Activated T-helper 1 cell treated with anti-CD3 and anti-CD28 coated beads, Interleukin-12 subunit alpha, Interleukin-12 subunit beta, Interleukin-2, Interleukin-4 antibody, amounts not matched to agents 30 ng/mL and 10 ng/mL and 1 ng/mL, durations not matched to agents 14 hours and 24 hours and 36 hours (primary cell): ENCODE results near the gene ATP9B. TPM values are rescaled to one million over a fixed set of nuclear protein-coding genes. Genes with fewer than 3 reads are reported as not detected.
"Not testable (repeated sequence)": the region's sequence is repeated elsewhere in the genome, so short reads cannot be mapped to it uniquely, and the experiment has no call there.

ENCODE experiments used
- DNase-seq: peaks from one replicate; pipeline ENCODE4 v3.0.0; 2021; ENCODE audit warnings: low spot score
- H3K27ac Mint-ChIP-seq: one replicate; pipeline ENCODE4 v1.8.0; 2021; ENCODE audit warnings: mild to moderate bottlenecking, mixed read lengths
- H3K27me3 Mint-ChIP-seq: one replicate; pipeline ENCODE4 v1.8.0; 2022; ENCODE audit warnings: mild to moderate bottlenecking, moderate library complexity, mixed read lengths; ENCODE audit not compliant: insufficient read depth
- H3K36me3 Mint-ChIP-seq: one replicate; pipeline ENCODE4 v1.8.0; 2021; ENCODE audit warnings: low read depth, mixed read lengths
- H3K4me1 Mint-ChIP-seq: one replicate; pipeline ENCODE4 v1.8.0; 2021; ENCODE audit warnings: low read depth, mixed read lengths
- H3K4me3 Mint-ChIP-seq: one replicate; pipeline ENCODE4 v1.8.0; 2021; ENCODE audit warnings: mild to moderate bottlenecking, moderate library complexity, mixed read lengths
- H3K9me3 Mint-ChIP-seq: one replicate; pipeline ENCODE4 v1.8.0; 2021; ENCODE audit warnings: mixed read lengths
- intact Hi-C: fragments of 100-400 bp; cut with micrococcal nuclease; formaldehyde crosslinking; loops from one replicate; pipeline ENCODE4 v1.15.1; 2024
- total RNA-seq: library from RNA; stranded (reverse); gene quantifications from 2 replicates; pipeline ENCODE4 v1.2.3, GENCODE V29; 2022

ATP9B gene
- total RNA-seq, 1 donor from 2014 or later, result 26.1 TPM

DNA sequence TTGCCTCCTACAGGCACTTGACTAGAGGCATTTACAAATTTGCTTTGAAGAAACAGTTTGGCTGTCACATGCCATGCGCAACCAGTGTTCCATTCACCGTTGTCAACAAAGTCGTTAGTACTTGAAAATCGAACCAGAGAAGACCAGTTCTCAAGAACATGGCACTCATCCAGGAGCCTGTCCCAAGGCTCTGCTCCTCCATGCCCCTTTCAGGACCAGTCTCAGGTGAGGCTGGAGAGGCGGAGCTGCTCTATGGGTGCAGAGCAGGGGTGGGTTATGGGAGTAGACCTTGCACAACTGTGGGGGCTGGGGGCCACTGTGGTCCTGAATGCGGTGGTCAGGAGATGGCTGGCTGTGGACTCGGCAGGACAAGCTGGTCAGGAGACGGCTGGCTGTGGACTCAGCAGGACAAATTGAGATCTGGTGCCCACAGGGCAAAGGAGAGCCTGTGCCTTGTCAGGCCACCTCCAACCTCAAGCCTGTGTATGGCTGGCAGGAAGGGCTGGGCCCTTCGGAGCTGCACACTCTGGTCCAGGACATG lies 12.3 kb upstream of the ATP9B start:
- no peak overlapping the region for H3K27ac Mint-ChIP-seq
- intact Hi-C loops, result no loop called here

DNA sequence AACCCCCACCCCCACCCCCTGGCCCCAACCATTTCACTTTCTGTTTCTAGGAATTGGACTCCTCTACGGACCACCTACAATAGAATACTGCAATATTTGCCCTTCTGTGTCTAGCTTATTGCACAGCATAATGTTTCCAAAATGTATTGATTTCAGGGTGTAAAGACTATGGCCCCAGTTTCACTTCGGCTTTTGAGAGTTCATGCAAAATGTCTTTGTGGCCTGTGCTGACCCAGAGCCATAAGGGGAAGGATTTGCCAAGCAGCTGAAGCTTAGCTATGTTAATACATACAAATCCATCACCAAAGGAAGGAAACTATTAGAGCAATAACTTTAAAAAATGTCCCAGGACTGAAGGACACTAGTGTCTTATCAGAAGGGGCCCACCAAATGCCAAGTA lies 11.2 kb upstream of the ATP9B start:
- no peak for DNase-seq
- intact Hi-C loops, result no loop called here
- Mint-ChIP-seq H3K9me3 (no peaks in the 10 kb centered on the region), H3K4me1 (no peaks in the 10 kb centered on the region), H3K27ac (no peak overlapping the region), H3K4me3 (no peak overlapping the region), H3K36me3 (no peaks in the 10 kb centered on the region), H3K27me3 (peaks cover 4% of the 10 kb centered on the region)

More for the DNA sequence above, 12.3 kb upstream of the ATP9B start:
- H3K4me3 Mint-ChIP-seq, result no peak overlapping the region
- no peaks in the 10 kb centered on the region for H3K36me3 Mint-ChIP-seq
- peaks cover 3% of the 10 kb centered on the region for H3K27me3 Mint-ChIP-seq
- no peak for DNase-seq
- no peaks in the 10 kb centered on the region for H3K9me3 Mint-ChIP-seq
- no peaks in the 10 kb centered on the region for H3K4me1 Mint-ChIP-seq

DNA sequence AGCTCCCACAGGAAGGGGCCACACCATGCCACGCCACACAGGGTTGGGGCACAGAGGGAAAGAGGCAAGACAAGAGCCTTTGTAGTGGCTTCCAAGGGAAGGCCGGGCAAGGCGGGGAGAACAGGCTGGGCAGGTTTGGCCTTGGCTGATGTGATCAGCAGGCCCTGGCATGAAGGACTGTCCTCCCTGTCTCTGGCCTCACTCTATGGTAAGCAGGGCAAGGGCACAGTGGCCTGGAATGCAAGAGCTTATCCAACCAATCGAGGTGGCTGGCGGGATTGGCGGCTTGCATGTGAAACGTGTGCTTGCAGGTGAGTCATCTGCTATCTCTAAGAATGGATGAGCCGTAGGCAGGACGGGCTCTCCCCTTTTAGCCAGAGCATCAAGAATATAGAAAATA lies 6.4 kb upstream of the ATP9B start:
- peaks cover 24% of the 10 kb centered on the region for H3K9me3 Mint-ChIP-seq
- H3K4me1 Mint-ChIP-seq, result peaks cover 13% of the 10 kb centered on the region
- peaks cover 11% of the 10 kb centered on the region for H3K27me3 Mint-ChIP-seq
- no peak overlapping the region for H3K27ac Mint-ChIP-seq
- H3K4me3 Mint-ChIP-seq, result no peak overlapping the region
- intact Hi-C loops, result no loop called here
- no peak for DNase-seq
- H3K36me3 Mint-ChIP-seq, result peaks cover 23% of the 10 kb centered on the region

DNA sequence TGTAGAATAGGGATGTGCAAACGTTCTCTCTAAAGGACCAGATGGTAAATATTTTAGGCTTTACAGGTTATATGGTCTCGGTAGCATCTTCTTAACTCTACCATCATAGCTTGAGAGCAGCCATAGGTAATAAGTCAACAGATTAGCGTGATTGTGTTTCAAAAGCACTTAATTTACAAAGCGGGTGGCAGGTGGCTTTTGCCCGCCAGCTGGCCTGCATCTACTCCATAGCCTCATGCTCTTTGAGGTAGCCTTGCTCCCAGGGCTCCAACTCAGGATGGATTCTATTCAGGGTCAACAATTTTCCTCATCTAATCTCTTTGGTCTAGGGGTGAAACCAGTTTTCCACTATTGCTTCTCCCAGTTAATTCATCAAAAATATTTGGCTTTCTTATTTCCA lies 5.0 kb upstream of the ATP9B start:
- intact Hi-C loops, result no loop called here
- DNase-seq, result no peak
- peaks cover 11% of the 10 kb centered on the region for H3K27me3 Mint-ChIP-seq
- H3K4me3 Mint-ChIP-seq, result no peak overlapping the region
- H3K4me1 Mint-ChIP-seq, result peaks cover 18% of the 10 kb centered on the region
- H3K9me3 Mint-ChIP-seq, result peaks cover 24% of the 10 kb centered on the region
- H3K36me3 Mint-ChIP-seq, result peaks cover 23% of the 10 kb centered on the region
- no peak overlapping the region for H3K27ac Mint-ChIP-seq

DNA sequence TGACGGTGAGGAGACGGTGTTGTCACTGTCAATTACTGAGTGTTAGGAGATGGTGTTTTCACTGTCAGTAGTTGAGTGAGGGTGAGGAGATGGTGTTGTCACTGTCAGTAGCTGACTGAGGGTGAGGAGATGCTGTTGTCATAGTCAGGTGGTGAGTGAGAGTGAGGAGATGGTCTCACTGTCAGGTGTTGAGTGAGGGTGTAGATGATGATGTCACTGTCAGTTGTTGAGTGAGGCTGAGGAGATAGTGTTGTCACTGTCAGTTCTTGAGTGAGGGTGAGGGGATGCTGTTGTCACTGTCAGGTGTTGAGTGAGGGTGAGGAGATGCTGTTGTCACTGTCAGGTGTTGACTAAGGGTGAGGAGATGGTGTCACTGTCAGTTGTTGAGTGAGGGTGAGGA lies 3.4 kb upstream of the ATP9B start:
- Mint-ChIP-seq H3K27ac (no peak overlapping the region), H3K4me1 (peaks cover 23% of the 10 kb centered on the region), H3K27me3 (peaks cover 11% of the 10 kb centered on the region), H3K36me3 (peaks cover 23% of the 10 kb centered on the region), H3K9me3 (peaks cover 24% of the 10 kb centered on the region), H3K4me3 (peak overlapping the region; percentile 4)
- DNase-seq, result no peak
- intact Hi-C loops, result loop anchor here (5.0 kb wide), 2 partner anchors 136 to 456 kb away; no protein-coding TSS in a partner anchor

DNA sequence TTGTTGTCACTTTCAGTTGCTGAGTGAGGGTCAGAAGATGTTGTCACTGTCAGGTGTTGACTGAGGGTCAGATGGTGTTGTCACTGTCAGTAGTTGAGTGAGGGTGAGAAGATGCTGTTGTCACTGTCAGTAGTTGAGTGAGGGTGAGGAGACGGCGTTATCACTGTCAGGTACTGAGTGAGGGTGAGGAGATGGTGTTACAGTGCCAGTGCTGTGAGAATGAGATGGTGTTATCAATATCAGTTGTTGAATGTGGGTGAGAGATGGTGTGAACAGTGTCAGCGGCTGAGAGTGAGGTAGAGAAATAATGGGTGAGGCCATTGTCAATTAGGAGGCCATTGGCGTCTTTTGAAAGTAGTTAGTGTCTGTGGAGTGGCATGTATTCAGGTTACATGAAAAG lies 1.6 kb upstream of the ATP9B start:
- Mint-ChIP-seq H3K9me3 (peaks cover 30% of the 10 kb centered on the region), H3K4me1 (peaks cover 34% of the 10 kb centered on the region), H3K27me3 (peaks cover 10% of the 10 kb centered on the region), H3K27ac (peak overlapping the region; percentile 98), H3K36me3 (peaks cover 25% of the 10 kb centered on the region), H3K4me3 (peak overlapping the region; percentile 89)
- no peak for DNase-seq
- intact Hi-C loops, result loop anchor here (2.0 to 5.0 kb wide), 4 partner anchors 135 to 455 kb away; partner anchors contain the start of gene NFATC1

DNA sequence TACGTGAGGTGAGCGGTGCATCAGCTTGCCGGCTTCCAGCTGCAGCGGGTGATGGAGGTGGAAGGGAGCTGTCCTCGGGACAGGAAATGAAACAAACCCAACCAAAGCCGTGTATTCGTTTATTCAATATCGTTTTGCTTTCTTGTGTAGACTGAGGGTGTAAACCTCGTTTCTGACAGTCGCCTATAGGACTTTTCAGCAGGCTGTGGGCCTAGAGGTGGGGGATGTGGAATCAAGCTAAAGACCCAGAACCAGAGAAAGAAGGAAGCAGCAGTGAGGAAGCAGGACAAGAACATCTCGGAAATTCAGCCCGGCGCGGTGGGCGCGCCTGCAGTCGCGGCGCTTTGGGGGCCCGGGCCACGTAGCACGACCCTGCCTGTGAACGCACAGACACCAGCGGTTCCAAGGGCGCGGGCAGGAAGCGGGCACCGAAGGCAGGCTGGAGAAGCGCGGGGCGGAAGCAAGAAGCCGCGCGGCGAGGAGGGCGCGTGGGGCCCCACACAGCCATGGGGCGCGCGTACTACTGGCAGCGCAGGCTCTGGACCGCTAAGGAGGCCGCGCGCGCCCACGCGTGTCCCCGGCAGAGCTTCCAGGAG lies 755 bp upstream of the ATP9B start:
- peak overlapping the region; percentile 98 for H3K27ac Mint-ChIP-seq
- peaks cover 34% of the 10 kb centered on the region for H3K4me1 Mint-ChIP-seq
- H3K4me3 Mint-ChIP-seq, result peak overlapping the region; percentile 89
- intact Hi-C loops, result loop anchor here (2.0 to 5.0 kb wide), 4 partner anchors 134 to 454 kb away; partner anchors contain the start of gene NFATC1
- peaks cover 25% of the 10 kb centered on the region for H3K36me3 Mint-ChIP-seq
- peaks cover 30% of the 10 kb centered on the region for H3K9me3 Mint-ChIP-seq
- DNase-seq, result no peak
- peaks cover 9% of the 10 kb centered on the region for H3K27me3 Mint-ChIP-seq

DNA sequence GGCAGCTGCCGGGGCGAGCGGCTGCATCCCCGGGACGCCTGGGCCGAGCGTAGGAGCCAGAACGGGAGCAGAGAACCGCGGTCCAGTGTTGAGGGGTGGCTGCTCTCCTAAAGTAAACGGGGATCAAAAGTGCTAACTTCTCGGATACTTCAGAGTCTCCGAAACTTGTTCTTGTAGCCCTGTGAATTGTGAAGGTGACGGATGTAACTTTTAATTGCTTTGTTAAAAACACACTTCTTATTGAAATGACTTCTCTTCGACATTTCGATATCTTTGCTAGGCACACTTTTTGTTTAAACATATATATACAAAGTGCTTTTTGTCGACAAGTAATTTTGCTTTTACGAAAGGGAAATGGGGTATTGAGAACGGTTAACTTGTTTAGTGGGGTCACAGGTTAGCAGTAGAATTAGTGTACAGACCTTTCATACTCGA lies 540 bp downstream of the ATP9B start:
- H3K27me3 Mint-ChIP-seq, result peaks cover 8% of the 10 kb centered on the region
- intact Hi-C loops, result loop anchor here (1.0 to 5.0 kb wide), 6 partner anchors 87 to 610 kb away; partner anchors contain the start of genes CTDP1 and NFATC1
- peaks cover 44% of the 10 kb centered on the region for H3K4me1 Mint-ChIP-seq
- no peak for DNase-seq
- peaks cover 32% of the 10 kb centered on the region for H3K36me3 Mint-ChIP-seq
- H3K9me3 Mint-ChIP-seq, result peaks cover 30% of the 10 kb centered on the region
- peak overlapping the region; percentile 87 for H3K4me3 Mint-ChIP-seq
- peak overlapping the region; percentile 74 for H3K27ac Mint-ChIP-seq

DNA sequence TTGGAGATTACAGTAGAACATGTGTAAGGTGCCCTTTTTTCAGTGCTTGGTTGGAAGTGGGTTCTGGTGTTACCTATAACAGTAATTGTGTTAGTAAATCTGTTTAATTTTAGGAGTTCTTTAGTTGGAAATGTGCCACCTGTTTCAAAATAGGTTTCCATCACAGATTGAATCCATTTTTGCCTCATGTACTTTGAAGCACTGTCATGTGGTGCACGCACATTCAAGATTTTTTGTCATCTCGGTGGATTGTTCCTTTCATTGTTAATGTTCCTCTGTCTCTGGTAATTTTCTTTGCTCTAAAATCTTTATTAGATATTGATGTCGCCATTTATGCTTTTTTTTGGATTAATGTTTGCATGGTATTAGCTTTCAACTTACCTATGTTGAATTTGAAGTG lies 1.3 kb downstream of the ATP9B start:
- Mint-ChIP-seq H3K27ac (peak overlapping the region; percentile 64), H3K27me3 (peaks cover 7% of the 10 kb centered on the region), H3K4me1 (peaks cover 48% of the 10 kb centered on the region), H3K9me3 (peaks cover 29% of the 10 kb centered on the region), H3K4me3 (peak overlapping the region; percentile 87), H3K36me3 (peaks cover 31% of the 10 kb centered on the region)
- intact Hi-C loops, result no loop called here
- no peak for DNase-seq

DNA sequence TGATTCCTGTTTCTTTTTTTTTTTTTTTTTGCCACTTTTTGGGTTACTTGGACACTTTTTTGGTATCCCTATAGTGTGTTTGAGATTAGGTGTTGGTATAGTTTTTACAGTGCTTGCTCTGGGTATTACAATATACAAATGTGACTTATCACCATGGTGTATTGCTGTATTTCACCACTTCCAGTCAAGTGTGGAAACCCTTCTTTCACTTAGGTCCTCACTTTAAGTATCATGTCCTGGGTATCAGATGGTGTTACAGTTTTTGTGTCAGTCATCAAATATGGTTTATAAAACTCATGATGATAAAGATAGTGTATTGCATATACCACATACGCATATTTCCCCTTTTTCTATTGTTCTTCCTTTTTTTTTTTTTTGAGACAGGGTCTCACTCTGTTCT lies 1.8 kb downstream of the ATP9B start:
- intact Hi-C loops, result no loop called here
- Mint-ChIP-seq H3K4me3 (peak overlapping the region; percentile 87), H3K4me1 (peaks cover 50% of the 10 kb centered on the region), H3K27me3 (peaks cover 3% of the 10 kb centered on the region), H3K36me3 (peaks cover 26% of the 10 kb centered on the region), H3K9me3 (peaks cover 24% of the 10 kb centered on the region), H3K27ac (peak overlapping the region; percentile 64)
- DNase-seq, result no peak

DNA sequence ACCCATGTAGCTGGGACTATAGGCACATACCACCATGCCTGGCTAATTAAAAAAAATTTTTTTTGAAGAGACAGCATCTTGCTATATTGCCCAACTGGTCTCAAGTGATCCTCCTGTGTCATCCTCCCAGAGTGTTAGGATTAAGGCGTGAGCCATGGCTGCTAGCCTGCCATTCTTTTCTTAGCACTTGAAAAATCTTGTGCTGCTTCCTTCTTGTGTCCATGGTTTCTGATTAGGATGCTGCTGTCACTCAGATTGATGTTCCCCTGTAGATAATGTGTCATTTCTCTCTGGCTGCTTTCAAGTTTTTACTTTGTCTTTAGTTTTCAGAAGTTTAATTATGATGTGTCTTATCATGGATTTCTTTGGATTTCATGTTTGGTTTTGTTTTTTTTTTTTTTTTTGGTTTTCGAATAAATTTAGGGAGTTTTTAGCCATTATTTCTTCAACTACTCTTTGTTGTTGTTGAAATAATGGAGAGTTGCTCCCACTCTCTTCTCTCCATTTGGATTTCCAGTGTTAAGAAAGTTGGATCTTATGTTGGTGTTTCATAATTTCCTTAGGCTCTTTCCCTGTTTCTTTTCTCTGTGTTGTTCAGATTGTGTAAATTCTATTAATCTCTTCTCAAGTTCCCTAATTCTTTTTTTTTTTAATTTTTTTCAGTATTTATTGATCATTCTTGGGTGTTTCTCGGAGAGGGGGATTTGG lies 2.5 kb downstream of the ATP9B start:
- peaks cover 50% of the 10 kb centered on the region for H3K4me1 Mint-ChIP-seq
- H3K9me3 Mint-ChIP-seq, result peaks cover 18% of the 10 kb centered on the region
- H3K27me3 Mint-ChIP-seq, result no peaks in the 10 kb centered on the region
- peaks cover 19% of the 10 kb centered on the region for H3K36me3 Mint-ChIP-seq
- H3K27ac Mint-ChIP-seq, result peak overlapping the region; percentile 15
- no peak overlapping the region for H3K4me3 Mint-ChIP-seq
- DNase-seq, result no peak
- intact Hi-C loops, result no loop called here

DNA sequence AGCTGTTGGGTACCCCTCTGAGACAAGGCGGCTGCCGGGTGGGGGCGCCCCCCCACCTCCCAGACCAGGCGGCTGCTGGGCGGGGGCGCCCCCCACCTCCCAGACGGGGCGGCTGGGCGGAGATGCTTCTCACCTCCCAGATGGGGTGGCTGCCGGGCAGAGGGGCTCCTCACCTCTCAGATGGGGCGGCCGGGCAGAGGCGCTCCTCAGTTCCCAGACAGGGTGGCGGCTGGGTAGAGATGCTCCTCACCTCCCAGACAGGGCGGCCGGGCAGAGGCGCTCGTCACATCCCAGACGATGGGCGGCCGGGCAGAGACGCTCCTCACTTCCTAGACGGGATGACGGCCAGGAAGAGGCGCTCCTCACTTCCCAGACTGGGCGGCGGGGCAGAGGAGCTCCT lies 3.5 kb downstream of the ATP9B start:
- not testable (repeated sequence) for H3K27me3 Mint-ChIP-seq
- peaks cover 46% of the 10 kb centered on the region for H3K4me1 Mint-ChIP-seq

DNA sequence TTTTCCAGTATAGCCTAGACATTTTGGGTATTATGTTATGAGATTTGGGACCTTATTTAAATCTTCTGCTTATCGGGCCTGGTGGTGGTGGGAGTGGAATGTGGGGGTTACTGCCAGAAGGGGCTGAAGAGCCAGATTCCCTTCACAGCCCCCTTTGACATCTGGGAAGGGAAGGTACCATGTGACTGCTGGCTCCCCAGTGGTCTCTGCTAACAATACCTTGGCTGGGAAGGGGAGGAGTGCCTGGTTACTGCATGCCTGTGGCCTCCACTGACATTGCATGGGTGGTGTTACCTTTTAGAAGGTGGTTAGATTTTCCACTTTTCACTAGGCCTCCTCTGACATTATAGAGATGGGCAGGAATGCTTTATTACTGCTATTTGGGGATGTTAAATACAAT lies 8.0 kb downstream of the ATP9B start:
- Mint-ChIP-seq H3K27ac (no peak overlapping the region), H3K36me3 (peaks cover 46% of the 10 kb centered on the region), H3K4me3 (no peak overlapping the region), H3K9me3 (peaks cover 11% of the 10 kb centered on the region), H3K27me3 (no peaks in the 10 kb centered on the region), H3K4me1 (peaks cover 24% of the 10 kb centered on the region)
- DNase-seq, result no peak
- intact Hi-C loops, result no loop called here

More for the DNA sequence above, 3.5 kb downstream of the ATP9B start:
- H3K27ac Mint-ChIP-seq, DNase-seq, H3K4me3 Mint-ChIP-seq, H3K9me3 Mint-ChIP-seq, H3K36me3 Mint-ChIP-seq, intact Hi-C loops: not testable (repeated sequence)
